Fibroblast of skin of right biceps (primary cell): ENCODE data around the gene CLN5.
"Not testable (repeated sequence)": the region's sequence is repeated elsewhere in the genome, so short reads cannot be mapped to it uniquely, and the experiment has no call there.

Experiments used
- DNase-seq: peaks from one replicate; pipeline ENCODE4 v3.0.0-alpha.2; 2013

The CLN5 gene

GRCh38 chr13:76976490-76976889 is 15.4 kb upstream of the CLN5 start:
- peak; percentile 70 for DNase-seq

DNA sequence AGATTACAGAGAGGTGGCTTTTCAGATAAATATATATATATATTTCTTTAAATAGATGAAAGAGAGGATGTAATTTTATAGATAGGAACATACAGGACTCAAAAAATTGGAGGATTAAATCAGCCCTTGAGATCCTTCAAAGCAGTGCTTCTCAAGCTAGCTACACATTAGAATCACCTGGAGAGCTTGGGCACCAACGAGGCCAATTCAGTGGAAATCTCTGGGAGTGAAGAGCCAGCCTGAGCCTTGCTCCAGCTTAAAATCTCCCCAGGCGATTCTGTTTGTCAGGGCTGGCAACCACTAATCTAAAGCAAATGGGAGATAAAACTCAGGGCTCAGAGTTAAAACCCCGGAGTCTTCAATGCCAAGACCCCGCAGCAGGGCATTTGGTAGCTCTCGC is 15.0 kb upstream of the CLN5 start:
- DNase-seq: no peak

DNA sequence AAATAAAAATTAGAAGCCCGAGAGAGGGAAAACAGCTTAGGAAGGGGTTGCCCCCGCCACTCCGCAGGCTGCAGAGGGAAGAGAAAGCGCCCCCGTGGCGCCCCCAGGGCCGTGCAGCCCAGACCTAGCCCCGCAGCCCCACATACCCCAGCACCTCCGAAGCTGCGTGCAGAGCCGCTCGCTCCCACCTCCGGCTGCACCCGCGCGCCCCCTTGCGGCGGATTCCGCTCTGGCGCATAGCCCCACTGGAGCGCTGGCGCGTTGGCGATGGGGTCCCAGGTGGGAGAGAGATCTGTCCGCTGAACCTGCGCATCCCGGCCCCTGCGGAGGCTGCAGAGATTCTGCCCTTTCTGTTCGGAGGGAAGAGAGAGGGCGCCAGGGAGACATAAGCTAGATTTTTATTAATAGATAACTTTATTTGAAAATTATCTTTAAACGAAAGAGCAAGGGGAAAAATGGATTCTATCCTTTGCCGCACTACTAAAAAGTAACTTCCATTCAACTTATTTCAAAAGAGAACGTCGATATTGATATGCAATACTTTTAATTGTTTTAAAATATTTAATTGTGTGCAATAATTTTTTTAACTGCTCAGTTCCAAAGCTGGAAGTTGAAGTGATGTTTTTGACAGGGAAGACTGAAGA is 11.7 kb upstream of the CLN5 start:
- DNase-seq: peak; percentile 53

DNA sequence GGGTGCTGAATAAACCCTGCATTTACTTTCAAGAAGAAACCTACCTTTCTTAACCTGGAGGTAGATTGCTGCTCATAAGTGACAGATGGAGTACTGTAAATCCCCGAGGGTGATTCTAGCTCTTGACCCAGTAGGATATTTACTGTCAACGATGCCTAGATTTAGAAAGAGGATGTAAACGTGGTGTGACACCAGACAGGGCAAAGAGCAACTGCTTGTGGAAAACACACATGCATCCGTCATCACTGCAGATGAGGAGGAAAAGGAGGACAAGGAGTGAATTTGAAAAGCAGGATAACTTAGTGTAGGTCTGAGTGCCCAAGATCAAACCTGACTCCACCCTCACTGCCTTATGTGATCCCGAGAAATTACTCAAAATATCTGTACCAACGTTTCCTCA is 9.8 kb upstream of the CLN5 start:
- no peak for DNase-seq

DNA sequence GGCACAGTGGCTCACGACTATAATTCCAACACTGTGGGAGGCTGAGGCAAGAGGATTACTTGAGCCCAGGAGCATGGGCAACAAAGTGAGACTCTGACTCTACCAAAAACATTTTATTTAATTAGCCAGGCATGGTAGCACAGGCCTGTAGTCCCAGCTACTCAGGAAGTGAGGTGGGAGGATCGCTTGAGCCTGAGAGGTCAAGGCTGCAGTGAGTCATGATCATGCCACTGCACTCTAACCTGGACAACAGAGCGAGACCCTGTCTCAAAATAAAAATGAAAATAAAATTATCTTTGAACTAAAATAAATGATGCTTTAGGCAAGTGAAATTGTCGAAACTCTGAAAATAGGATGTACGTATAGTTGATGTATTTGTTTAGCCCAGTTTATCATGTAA is 8.2 kb upstream of the CLN5 start:
- no peak for DNase-seq

- DNase-seq: peak; percentile 24
Observed at GRCh38 chr13:76991432-76991795, 467 bp upstream of the CLN5 start.

GRCh38 chr13:76992548-76993001 is 694 bp downstream of the CLN5 start:
- DNase-seq: peak; percentile 11

- DNase-seq: no peak
Observed at GRCh38 chr13:76993021-76993420, 1.1 kb downstream of the CLN5 start.

GRCh38 chr13:76993473-76993872 is 1.6 kb downstream of the CLN5 start:
- no peak for DNase-seq

DNA sequence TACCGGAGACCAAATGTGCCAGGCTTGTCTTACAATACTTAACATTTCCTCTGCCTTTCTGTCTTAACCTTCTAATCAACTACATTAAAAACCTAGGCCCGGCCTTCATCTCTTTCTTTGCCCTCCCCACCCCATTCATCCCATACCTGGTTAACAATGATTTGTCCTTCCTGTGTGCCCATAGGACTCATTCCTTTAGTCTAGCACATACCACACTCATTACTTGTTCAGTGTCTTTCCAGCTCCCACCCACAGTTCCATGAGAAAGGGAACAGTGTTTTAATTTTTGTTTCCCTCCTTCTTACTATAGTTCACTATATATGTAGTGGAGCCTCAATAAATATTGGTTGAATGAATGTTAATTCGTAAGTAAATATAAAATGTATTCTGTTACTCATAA is 2.4 kb downstream of the CLN5 start:
- DNase-seq: no peak

DNA sequence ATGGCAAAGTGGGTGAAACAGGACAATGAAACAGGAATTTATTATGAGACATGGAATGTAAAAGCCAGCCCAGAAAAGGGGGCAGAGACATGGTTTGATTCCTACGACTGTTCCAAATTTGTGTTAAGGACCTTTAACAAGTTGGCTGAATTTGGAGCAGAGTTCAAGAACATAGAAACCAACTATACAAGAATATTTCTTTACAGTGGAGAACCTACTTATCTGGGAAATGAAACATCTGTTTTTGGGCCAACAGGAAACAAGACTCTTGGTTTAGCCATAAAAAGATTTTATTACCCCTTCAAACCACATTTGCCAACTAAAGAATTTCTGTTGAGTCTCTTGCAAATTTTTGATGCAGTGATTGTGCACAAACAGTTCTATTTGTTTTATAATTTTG is 8.6 kb downstream of the CLN5 start:
- no peak for DNase-seq

GRCh38 chr13:77001540-77001939 is 9.7 kb downstream of the CLN5 start:
- DNase-seq: no peak

- no peak for DNase-seq
Observed at GRCh38 chr13:77001963-77002587, 10.2 kb downstream of the CLN5 start.

GRCh38 chr13:77002590-77003190 is 10.8 kb downstream of the CLN5 start:
- peak; percentile 14 for DNase-seq

DNA sequence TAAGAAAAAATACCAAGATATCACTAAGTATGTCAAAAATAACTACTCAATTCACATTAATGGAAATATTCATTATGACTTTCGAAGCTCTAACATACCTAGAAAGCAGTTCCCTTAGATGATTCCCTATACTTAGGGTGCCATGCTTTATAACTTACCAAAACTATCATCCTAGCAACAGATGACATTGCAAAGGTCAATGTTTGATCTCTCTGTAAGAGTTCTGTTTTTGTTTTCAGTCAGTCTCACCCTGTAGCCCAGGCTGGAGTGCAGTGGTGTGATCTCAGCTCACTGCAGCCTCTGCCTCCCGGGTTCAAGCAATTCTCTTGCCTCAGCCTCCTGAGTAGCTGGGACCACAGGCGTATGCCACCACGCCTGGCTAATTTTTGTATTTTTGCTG is 16.5 kb downstream of the CLN5 start:
- not testable (repeated sequence) for DNase-seq

GRCh38 chr13:77009011-77009410 is 17.1 kb downstream of the CLN5 start:
- no peak for DNase-seq

GRCh38 chr13:77009719-77010118 is 17.8 kb downstream of the CLN5 start:
- DNase-seq: not testable (repeated sequence)

GRCh38 chr13:77013853-77014542 is 22.1 kb downstream of the CLN5 start:
- DNase-seq: no peak

DNA sequence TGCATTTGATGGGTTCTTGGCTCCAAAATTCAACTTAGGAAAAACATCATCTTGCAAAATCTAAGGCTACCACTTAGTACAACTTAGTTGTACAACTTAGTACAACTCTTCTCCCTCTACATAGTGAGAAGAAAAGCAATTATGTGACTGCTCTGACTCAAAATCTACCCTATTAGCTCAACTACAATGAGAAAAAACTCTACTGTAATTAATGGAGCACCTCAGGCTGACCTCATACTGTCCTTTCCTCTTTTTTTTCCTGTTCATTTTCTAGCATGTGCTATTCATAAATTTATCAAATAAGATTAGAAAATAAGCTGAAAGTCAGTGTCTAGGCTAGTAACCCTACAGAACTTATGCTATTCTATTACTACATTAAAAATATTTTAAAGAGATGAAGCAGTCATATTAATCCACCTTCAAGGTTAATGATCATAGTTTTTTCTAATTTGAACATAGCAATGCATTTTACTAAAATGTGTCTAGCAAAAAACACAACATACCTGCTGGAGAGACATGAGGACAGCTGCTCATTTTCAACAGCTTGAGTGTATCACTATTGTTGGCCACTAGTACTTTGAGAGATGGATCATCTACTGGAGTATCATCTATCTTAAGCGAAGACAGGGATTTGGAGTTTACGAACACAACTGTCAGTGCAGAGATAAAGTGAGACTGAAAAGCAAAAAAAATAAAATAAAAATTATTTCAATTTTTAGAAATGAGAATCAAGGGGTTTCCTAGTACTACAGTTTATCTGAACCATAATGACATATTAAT is 23.2 kb downstream of the CLN5 start:
- no peak for DNase-seq

DNA sequence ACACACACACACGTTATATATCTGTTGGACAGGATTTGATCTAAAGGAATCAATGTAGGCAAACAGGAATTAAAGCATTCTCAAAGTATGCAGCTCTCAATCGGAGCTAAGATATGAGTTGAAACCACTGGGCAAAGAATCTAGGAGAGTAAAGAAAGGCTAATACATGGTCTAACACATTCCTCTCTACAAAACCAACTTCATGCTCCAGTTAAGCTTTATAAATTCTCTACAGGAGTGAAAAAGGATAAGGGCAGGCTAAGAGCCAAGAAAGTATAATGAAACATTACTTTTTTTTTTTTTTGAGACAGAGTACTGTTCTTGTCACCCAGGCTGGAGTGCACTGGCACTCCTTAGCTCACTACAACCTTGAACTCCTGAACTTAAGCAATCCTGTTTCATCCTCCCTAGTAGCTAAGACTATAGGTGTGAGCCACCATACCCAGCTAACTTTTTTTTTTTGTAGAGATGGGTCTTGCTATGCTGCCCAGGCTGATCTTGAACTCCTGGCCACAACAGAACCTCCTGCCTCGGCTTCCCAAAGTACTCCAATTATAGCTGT is 24.5 kb downstream of the CLN5 start:
- no peak for DNase-seq

- no peak for DNase-seq
Observed at GRCh38 chr13:77016888-77017623, 25.2 kb downstream of the CLN5 start.

DNA sequence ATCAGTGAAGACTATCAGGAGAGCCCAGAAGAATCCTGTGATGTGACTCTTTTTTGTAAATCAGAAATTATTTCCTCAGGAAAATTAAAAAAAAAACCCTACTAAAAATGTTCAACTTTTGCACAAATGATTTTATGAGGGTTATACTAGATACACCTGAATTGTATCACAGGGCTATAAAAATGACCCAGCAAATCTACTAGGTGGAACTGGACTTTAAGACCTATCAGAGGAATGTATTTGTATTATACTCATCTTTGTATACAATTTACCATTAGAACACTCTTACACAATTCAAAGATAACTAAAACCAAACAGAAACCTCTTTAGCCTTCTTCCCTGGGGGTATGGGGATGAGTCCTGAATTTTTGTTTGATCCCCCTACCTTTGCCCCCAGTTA is 27.9 kb downstream of the CLN5 start:
- no peak for DNase-seq
